ELR (cell line): ENCODE data around the gene TDO2.

ENCODE experiments used
- DNase-seq: peaks from one replicate; pipeline ENCODE4 v3.0.0-alpha.2; 2015; ENCODE audit warnings: low read depth

Gene TDO2

GRCh38 chr4:155954118-155954685 lies 50.7 kb downstream of the TDO2 start:
- no peak for DNase-seq

- no peak for DNase-seq
Measured at GRCh38 chr4:155954939-155955338, 51.4 kb downstream of the TDO2 start.

GRCh38 chr4:155956461-155956860 lies 53.0 kb downstream of the TDO2 start:
- DNase-seq = no peak

GRCh38 chr4:155959417-155959816 lies 55.9 kb downstream of the TDO2 start:
- DNase-seq = no peak

GRCh38 chr4:155960522-155960921 lies 57.0 kb downstream of the TDO2 start:
- DNase-seq = peak; percentile 32

GRCh38 chr4:155961575-155961974 lies 58.1 kb downstream of the TDO2 start:
- DNase-seq = no peak

GRCh38 chr4:155962767-155963166 lies 59.3 kb downstream of the TDO2 start:
- no peak for DNase-seq

GRCh38 chr4:155964016-155964891 lies 60.8 kb downstream of the TDO2 start:
- no peak for DNase-seq

- DNase-seq = no peak
Measured at GRCh38 chr4:155966171-155966570, 62.7 kb downstream of the TDO2 start.

- DNase-seq = no peak
Measured at GRCh38 chr4:155966731-155967395, 63.4 kb downstream of the TDO2 start.
